WTC11 (cell line): ENCODE measurements around the gene ZNF407. TPM values are rescaled to one million over a fixed set of nuclear protein-coding genes. Genes with fewer than 3 reads are reported as not detected.

Experiments
- ATAC-seq: fragments of 200-7000 bp; cut with Tn5 transposase; 2 replicates; pipeline ENCODE4 v1.10.0; 2021; ENCODE audit warnings: mild to moderate bottlenecking, moderate library complexity
- CTCF ChIA-PET: fragments of 300-600 bp; sonication (Branson Sonifier 250); formaldehyde crosslinking; loops from one replicate; lab custom pipeline; 2021; ENCODE audit warnings: antibody characterized with exemption; lab: Charles Lee
- POLR2A ChIA-PET: fragments of 350-600 bp; sonication (Branson Sonifier 250); formaldehyde crosslinking; loops from one replicate; lab custom pipeline; 2021; ENCODE audit warnings: antibody characterized with exemption; lab: Charles Lee
- DNase-seq: peaks from one replicate; pipeline ENCODE4 v3.0.0; 2021; ENCODE audit warnings: low spot score
- H3K27ac Mint-ChIP-seq: 2 replicates; pipeline ENCODE4 v1.8.0; 2021; ENCODE audit warnings: mixed read lengths
- H3K27me3 Mint-ChIP-seq: 2 replicates; pipeline ENCODE4 v1.8.0; 2021; ENCODE audit warnings: low read depth, mild to moderate bottlenecking, moderate library complexity, mixed read lengths
- H3K36me3 Mint-ChIP-seq: 2 replicates; pipeline ENCODE4 v1.8.0; 2021; ENCODE audit warnings: mixed read lengths
- H3K4me1 Mint-ChIP-seq: 2 replicates; pipeline ENCODE4 v1.8.0; 2022; ENCODE audit warnings: mixed read lengths
- H3K4me3 Mint-ChIP-seq: 2 replicates; pipeline ENCODE4 v1.8.0; 2021; ENCODE audit warnings: mild to moderate bottlenecking, moderate library complexity, mixed read lengths
- H3K9me3 Mint-ChIP-seq: 2 replicates; pipeline ENCODE4 v1.8.0; 2021; ENCODE audit warnings: mixed read lengths
- CREB1 ChIP-seq: sonication (generic); formaldehyde crosslinking; IDR thresholded peaks from 2 replicates; pipeline ENCODE4 v1.8.0; 2023; ENCODE audit warnings: mild to moderate bottlenecking, missing genetic modification reagents
- CREM ChIP-seq: sonication (generic); formaldehyde crosslinking; IDR thresholded peaks from 2 replicates; pipeline ENCODE4 v1.8.1; 2022; ENCODE audit warnings: mild to moderate bottlenecking, missing genetic modification reagents, moderate library complexity
- ELF4 ChIP-seq: sonication (generic); formaldehyde crosslinking; IDR thresholded peaks from 2 replicates; pipeline ENCODE4 v1.8.1; 2022; ENCODE audit warnings: low read depth, mild to moderate bottlenecking, moderate library complexity, missing genetic modification reagents
- FOXK1 ChIP-seq: sonication (generic); formaldehyde crosslinking; IDR thresholded peaks from 2 replicates; pipeline ENCODE4 v1.8.0; 2022; ENCODE audit warnings: mild to moderate bottlenecking, moderate library complexity, missing genetic modification reagents
- FOXP1 ChIP-seq: sonication (generic); formaldehyde crosslinking; IDR thresholded peaks from 2 replicates; pipeline ENCODE4 v1.8.0; 2022; ENCODE audit warnings: missing genetic modification reagents, mild to moderate bottlenecking, moderate library complexity, borderline replicate concordance
- HMGA2 ChIP-seq: fragments of 250-450 bp; sonication (Bioruptor Pico); IDR thresholded peaks from 2 replicates; pipeline ENCODE4 v1.4.0; 2021; ENCODE audit warnings: mild to moderate bottlenecking, moderate library complexity
- JUN ChIP-seq: sonication (generic); formaldehyde crosslinking; IDR thresholded peaks from 2 replicates; pipeline ENCODE4 v1.8.0; 2023; ENCODE audit warnings: mild to moderate bottlenecking, missing genetic modification reagents
- MYBL2 ChIP-seq: sonication (generic); formaldehyde crosslinking; IDR thresholded peaks from 2 replicates; pipeline ENCODE4 v1.8.1; 2023; ENCODE audit warnings: mild to moderate bottlenecking, moderate library complexity, missing genetic modification reagents
- NR2C2 ChIP-seq: sonication (generic); formaldehyde crosslinking; IDR thresholded peaks from 2 replicates; pipeline ENCODE4 v1.8.0; 2022; ENCODE audit warnings: mild to moderate bottlenecking, missing genetic modification reagents
- OVOL2 ChIP-seq: fragments of 250-450 bp; sonication (Bioruptor Pico); IDR thresholded peaks from 2 replicates; pipeline ENCODE4 v1.9.0; 2021; ENCODE audit warnings: mild to moderate bottlenecking, borderline replicate concordance
- PRRX2 ChIP-seq: fragments of 250-450 bp; sonication (Bioruptor Pico); IDR thresholded peaks from 2 replicates; pipeline ENCODE4 v1.8.0; 2021; ENCODE audit warnings: mild to moderate bottlenecking
- SMAD3 ChIP-seq: sonication (generic); formaldehyde crosslinking; IDR thresholded peaks from 2 replicates; pipeline ENCODE4 v1.8.0; 2022; ENCODE audit warnings: missing genetic modification reagents, mild to moderate bottlenecking, borderline replicate concordance
- SP1 ChIP-seq: sonication (generic); formaldehyde crosslinking; conservative IDR thresholded peaks from 2 replicates; pipeline ENCODE4 v1.8.1; 2022; ENCODE audit warnings: missing genetic modification reagents
- TEAD4 ChIP-seq: sonication (generic); formaldehyde crosslinking; IDR thresholded peaks from 2 replicates; pipeline ENCODE4 v1.8.0; 2022; ENCODE audit warnings: mild to moderate bottlenecking, missing genetic modification reagents
- ZNF232 ChIP-seq: sonication (generic); formaldehyde crosslinking; IDR thresholded peaks from 2 replicates; pipeline ENCODE4 v1.8.0; 2022; ENCODE audit warnings: mild to moderate bottlenecking, missing genetic modification reagents
- ZNF423 ChIP-seq: fragments of 250-450 bp; sonication (Bioruptor Pico); IDR thresholded peaks from 2 replicates; pipeline ENCODE4 v2.1.2; 2022; ENCODE audit warnings: mild to moderate bottlenecking, moderate library complexity
- ZNF671 ChIP-seq: fragments of 250-450 bp; sonication (Bioruptor Pico); IDR thresholded peaks from 2 replicates; pipeline ENCODE4 v1.8.0; 2021; ENCODE audit warnings: mild to moderate bottlenecking
- total RNA-seq: library from RNA; stranded (reverse); gene quantifications from 3 replicates; pipeline ENCODE4 v1.2.3, GENCODE V29; 2021
- TF ChIP-seq, protein P1 (sequence below): fragments of 250-450 bp; sonication (Bioruptor Pico); IDR thresholded peaks from 2 replicates; pipeline ENCODE4 v1.8.0; 2021; ENCODE audit warnings: mild to moderate bottlenecking
- TF ChIP-seq, protein P2 (sequence below): sonication (generic); formaldehyde crosslinking; IDR thresholded peaks from 2 replicates; pipeline ENCODE4 v1.8.1; 2023; ENCODE audit warnings: mild to moderate bottlenecking, missing genetic modification reagents
- TF ChIP-seq, protein P3 (sequence below): sonication (generic); formaldehyde crosslinking; conservative IDR thresholded peaks from 2 replicates; pipeline ENCODE4 v1.8.1; 2022; ENCODE audit warnings: mild to moderate bottlenecking, missing genetic modification reagents
- TF ChIP-seq, protein P4 (sequence below): sonication (generic); formaldehyde crosslinking; IDR thresholded peaks from 2 replicates; pipeline ENCODE4 v1.8.1; 2023; ENCODE audit warnings: mild to moderate bottlenecking, missing genetic modification reagents, moderate library complexity
- TF ChIP-seq, protein P5 (sequence below): fragments of 250-450 bp; sonication (Bioruptor Pico); IDR thresholded peaks from 2 replicates; pipeline ENCODE4 v2.1.2; 2022; ENCODE audit warnings: mild to moderate bottlenecking, moderate library complexity
- TF ChIP-seq, protein P6 (sequence below): sonication (generic); formaldehyde crosslinking; IDR thresholded peaks from 2 replicates; pipeline ENCODE4 v1.8.0; 2023; ENCODE audit warnings: mild to moderate bottlenecking, missing genetic modification reagents
- TF ChIP-seq, protein P7 (sequence below): sonication (generic); formaldehyde crosslinking; IDR thresholded peaks from 2 replicates; pipeline ENCODE4 v1.8.0; 2022; ENCODE audit warnings: mild to moderate bottlenecking, missing genetic modification reagents

ZNF407 gene
- total RNA-seq, 1 experiment from 2014 or later: 6.5 TPM

DNA sequence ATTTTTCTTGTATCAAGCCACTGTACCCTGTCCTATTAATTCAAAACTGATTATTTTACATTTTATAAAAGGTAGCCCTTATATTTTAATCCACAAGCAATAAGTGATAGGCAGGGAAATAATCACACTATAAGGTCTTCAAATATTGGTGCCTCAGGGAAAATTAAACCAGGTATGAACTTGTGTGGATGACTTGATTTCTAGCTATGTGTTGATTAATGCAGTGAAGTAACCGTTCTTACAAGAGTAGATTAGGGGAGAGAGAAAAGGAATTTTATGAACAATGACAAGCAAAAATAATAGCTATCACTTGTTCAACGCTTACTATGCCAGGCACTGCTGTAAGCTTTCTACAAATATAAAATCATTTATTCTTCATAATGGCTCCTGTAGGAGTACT lies 411.6 kb downstream of the ZNF407 start (continued):
- TF ChIP-seq, protein P1, sequence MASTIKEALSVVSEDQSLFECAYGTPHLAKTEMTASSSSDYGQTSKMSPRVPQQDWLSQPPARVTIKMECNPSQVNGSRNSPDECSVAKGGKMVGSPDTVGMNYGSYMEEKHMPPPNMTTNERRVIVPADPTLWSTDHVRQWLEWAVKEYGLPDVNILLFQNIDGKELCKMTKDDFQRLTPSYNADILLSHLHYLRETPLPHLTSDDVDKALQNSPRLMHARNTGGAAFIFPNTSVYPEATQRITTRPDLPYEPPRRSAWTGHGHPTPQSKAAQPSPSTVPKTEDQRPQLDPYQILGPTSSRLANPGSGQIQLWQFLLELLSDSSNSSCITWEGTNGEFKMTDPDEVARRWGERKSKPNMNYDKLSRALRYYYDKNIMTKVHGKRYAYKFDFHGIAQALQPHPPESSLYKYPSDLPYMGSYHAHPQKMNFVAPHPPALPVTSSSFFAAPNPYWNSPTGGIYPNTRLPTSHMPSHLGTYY (CRISPR knock-in tag): no peak

DNA sequence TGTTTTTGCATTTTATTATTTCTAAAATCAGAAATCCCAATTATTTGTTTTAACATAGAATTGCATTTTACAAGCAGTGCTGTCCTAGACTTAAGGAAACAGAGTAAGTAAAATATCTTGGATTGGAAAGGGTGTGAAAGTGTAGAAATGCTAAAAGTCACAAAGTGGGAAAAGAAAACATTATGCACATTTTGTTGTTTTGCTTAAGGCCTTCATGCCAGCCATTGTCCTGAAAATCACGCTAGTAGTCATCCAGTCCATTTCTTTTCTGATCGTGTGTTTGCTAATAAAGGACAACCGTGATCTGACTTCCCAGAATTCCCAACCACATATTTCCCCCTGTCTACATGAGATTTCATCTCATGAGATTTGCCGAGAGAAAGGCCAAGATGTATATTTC lies 412.2 kb downstream of the ZNF407 start:
- CTCF ChIA-PET: no interaction called here
- POLR2A ChIA-PET: no interaction called here
- no peak overlapping the region for H3K4me3 Mint-ChIP-seq
- H3K27ac Mint-ChIP-seq: no peak overlapping the region
- H3K4me1 Mint-ChIP-seq: peaks cover 17% of the 10 kb centered on the region
- no peaks in the 10 kb centered on the region for H3K27me3 Mint-ChIP-seq
- DNase-seq (no peak), ATAC-seq (no peak)
- H3K9me3 Mint-ChIP-seq: no peaks in the 10 kb centered on the region
- TF ChIP-seq MYBL2 (CRISPR knock-in tag) (no peak), PRRX2 (CRISPR knock-in tag) (no peak), OVOL2 (CRISPR knock-in tag) (no peak), HMGA2 (CRISPR knock-in tag) (no peak), JUN (CRISPR knock-in tag) (no peak), TEAD4 (CRISPR knock-in tag) (no peak), FOXP1 (no peak), CREM (CRISPR knock-in tag) (no peak), ELF4 (CRISPR knock-in tag) (no peak), CREB1 (CRISPR knock-in tag) (no peak)
- TF ChIP-seq, protein P2, sequence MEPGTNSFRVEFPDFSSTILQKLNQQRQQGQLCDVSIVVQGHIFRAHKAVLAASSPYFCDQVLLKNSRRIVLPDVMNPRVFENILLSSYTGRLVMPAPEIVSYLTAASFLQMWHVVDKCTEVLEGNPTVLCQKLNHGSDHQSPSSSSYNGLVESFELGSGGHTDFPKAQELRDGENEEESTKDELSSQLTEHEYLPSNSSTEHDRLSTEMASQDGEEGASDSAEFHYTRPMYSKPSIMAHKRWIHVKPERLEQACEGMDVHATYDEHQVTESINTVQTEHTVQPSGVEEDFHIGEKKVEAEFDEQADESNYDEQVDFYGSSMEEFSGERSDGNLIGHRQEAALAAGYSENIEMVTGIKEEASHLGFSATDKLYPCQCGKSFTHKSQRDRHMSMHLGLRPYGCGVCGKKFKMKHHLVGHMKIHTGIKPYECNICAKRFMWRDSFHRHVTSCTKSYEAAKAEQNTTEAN (CRISPR knock-in tag): no peak
- TF ChIP-seq, protein P3, sequence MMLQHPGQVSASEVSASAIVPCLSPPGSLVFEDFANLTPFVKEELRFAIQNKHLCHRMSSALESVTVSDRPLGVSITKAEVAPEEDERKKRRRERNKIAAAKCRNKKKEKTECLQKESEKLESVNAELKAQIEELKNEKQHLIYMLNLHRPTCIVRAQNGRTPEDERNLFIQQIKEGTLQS (CRISPR knock-in tag): no peak
- TF ChIP-seq, protein P4, sequence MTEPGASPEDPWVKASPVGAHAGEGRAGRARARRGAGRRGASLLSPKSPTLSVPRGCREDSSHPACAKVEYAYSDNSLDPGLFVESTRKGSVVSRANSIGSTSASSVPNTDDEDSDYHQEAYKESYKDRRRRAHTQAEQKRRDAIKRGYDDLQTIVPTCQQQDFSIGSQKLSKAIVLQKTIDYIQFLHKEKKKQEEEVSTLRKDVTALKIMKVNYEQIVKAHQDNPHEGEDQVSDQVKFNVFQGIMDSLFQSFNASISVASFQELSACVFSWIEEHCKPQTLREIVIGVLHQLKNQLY: no peak
- TF ChIP-seq, protein P5, sequence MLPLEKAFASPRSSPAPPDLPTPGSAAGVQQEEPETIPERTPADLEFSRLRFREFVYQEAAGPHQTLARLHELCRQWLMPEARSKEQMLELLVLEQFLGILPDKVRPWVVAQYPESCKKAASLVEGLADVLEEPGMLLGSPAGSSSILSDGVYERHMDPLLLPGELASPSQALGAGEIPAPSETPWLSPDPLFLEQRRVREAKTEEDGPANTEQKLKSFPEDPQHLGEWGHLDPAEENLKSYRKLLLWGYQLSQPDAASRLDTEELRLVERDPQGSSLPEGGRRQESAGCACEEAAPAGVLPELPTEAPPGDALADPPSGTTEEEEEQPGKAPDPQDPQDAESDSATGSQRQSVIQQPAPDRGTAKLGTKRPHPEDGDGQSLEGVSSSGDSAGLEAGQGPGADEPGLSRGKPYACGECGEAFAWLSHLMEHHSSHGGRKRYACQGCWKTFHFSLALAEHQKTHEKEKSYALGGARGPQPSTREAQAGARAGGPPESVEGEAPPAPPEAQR (CRISPR knock-in tag): no peak
- TF ChIP-seq, protein P6, sequence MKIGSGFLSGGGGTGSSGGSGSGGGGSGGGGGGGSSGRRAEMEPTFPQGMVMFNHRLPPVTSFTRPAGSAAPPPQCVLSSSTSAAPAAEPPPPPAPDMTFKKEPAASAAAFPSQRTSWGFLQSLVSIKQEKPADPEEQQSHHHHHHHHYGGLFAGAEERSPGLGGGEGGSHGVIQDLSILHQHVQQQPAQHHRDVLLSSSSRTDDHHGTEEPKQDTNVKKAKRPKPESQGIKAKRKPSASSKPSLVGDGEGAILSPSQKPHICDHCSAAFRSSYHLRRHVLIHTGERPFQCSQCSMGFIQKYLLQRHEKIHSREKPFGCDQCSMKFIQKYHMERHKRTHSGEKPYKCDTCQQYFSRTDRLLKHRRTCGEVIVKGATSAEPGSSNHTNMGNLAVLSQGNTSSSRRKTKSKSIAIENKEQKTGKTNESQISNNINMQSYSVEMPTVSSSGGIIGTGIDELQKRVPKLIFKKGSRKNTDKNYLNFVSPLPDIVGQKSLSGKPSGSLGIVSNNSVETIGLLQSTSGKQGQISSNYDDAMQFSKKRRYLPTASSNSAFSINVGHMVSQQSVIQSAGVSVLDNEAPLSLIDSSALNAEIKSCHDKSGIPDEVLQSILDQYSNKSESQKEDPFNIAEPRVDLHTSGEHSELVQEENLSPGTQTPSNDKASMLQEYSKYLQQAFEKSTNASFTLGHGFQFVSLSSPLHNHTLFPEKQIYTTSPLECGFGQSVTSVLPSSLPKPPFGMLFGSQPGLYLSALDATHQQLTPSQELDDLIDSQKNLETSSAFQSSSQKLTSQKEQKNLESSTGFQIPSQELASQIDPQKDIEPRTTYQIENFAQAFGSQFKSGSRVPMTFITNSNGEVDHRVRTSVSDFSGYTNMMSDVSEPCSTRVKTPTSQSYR (CRISPR knock-in tag): no peak
- H3K36me3 Mint-ChIP-seq: no peaks in the 10 kb centered on the region

DNA sequence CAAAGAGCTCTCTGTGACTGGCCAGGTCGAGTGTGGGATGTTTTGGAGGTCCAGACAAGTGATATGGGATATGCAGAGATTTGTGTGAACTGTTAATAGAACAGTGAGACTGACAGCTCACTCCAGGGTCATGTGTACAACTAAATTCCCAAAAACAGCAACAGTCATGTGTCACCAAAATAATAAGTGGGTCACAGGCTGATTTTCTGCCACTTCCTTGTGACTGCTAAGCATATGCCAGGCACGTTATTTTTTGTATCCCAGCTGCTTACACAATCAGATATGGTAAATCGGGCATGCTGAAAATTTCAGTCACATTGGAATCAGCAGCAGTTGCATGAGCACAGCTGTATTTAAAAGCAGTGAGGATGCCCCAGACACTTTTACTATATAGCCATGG lies 412.6 kb downstream of the ZNF407 start:
- Mint-ChIP-seq H3K27ac (no peak overlapping the region), H3K27me3 (no peaks in the 10 kb centered on the region), H3K4me1 (peaks cover 17% of the 10 kb centered on the region), H3K4me3 (no peak overlapping the region), H3K9me3 (no peaks in the 10 kb centered on the region), H3K36me3 (no peaks in the 10 kb centered on the region)
- ChIA-PET POLR2A (no interaction called here), CTCF (no interaction called here)
- no peak for DNase-seq
- no peak for ATAC-seq
- TF ChIP-seq, protein P5 (CRISPR knock-in tag): no peak
- TF ChIP-seq ZNF232 (CRISPR knock-in tag): no peak
- TF ChIP-seq SMAD3 (CRISPR knock-in tag): no peak
- TF ChIP-seq FOXP1: no peak
- TF ChIP-seq, protein P7, sequence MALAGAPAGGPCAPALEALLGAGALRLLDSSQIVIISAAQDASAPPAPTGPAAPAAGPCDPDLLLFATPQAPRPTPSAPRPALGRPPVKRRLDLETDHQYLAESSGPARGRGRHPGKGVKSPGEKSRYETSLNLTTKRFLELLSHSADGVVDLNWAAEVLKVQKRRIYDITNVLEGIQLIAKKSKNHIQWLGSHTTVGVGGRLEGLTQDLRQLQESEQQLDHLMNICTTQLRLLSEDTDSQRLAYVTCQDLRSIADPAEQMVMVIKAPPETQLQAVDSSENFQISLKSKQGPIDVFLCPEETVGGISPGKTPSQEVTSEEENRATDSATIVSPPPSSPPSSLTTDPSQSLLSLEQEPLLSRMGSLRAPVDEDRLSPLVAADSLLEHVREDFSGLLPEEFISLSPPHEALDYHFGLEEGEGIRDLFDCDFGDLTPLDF (CRISPR knock-in tag): no peak
- TF ChIP-seq ZNF671 (CRISPR knock-in tag): no peak
- no peak for TF ChIP-seq FOXK1 (CRISPR knock-in tag)
- TF ChIP-seq SP1 (CRISPR knock-in tag): no peak
- no peak for TF ChIP-seq NR2C2
- no peak for TF ChIP-seq ZNF423 (CRISPR knock-in tag)
- no peak for TF ChIP-seq ELF4 (CRISPR knock-in tag)
- TF ChIP-seq MYBL2 (CRISPR knock-in tag): no peak
- TF ChIP-seq, protein P4: no peak
